ENCODE data around the gene BTBD2. TPM values are rescaled to one million over a fixed set of nuclear protein-coding genes. Genes with fewer than 3 reads are reported as not detected.

The BTBD2 gene
- total RNA-seq, 4 donors from 2014 or later, result 52.8 to 137 (median 77.1) TPM

DNA sequence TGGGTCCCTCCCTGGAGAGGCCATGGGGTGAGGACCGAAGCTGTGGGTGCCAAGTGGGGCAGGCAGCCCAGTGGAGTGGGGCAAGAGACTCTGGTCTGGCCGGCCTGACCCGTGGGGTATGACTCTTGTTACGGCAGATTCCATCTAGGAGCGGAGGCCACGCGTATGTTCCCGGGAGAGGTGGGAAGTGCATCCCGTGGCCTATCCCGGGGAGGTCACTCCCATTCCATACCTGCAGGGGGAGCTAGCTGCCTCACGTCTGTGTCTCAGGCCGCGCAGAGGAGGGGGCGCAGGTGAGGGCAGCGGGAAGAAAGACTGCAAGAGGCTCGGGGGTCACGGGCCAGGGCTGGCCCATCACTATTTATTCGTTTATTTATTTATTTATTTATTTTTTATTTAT lies 69.6 kb downstream of the BTBD2 start:
- H3K27me3 ChIP-seq, result no peaks in the 10 kb centered on the region
- H3K27ac ChIP-seq (replicated peaks in 1 of 4), result no peak overlapping the region
- intact Hi-C loops (cut with DNase I), result no loop called here
- H3K4me1 ChIP-seq, result peaks cover 23 to 50% (median 43%) of the 10 kb centered on the region in 4 donors
- TF ChIP-seq, protein P1, sequence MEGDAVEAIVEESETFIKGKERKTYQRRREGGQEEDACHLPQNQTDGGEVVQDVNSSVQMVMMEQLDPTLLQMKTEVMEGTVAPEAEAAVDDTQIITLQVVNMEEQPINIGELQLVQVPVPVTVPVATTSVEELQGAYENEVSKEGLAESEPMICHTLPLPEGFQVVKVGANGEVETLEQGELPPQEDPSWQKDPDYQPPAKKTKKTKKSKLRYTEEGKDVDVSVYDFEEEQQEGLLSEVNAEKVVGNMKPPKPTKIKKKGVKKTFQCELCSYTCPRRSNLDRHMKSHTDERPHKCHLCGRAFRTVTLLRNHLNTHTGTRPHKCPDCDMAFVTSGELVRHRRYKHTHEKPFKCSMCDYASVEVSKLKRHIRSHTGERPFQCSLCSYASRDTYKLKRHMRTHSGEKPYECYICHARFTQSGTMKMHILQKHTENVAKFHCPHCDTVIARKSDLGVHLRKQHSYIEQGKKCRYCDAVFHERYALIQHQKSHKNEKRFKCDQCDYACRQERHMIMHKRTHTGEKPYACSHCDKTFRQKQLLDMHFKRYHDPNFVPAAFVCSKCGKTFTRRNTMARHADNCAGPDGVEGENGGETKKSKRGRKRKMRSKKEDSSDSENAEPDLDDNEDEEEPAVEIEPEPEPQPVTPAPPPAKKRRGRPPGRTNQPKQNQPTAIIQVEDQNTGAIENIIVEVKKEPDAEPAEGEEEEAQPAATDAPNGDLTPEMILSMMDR (IDR thresholded peaks at IDR 0.05), result peak; percentile 46 to 67 (median 61)
- no peak for TF ChIP-seq POLR2A (IDR thresholded peaks at IDR 0.05; ENCODE audit: low read depth)
- 80% methylated on average over 18 of the region's 18 CpGs for WGBS
- no peaks in the 10 kb centered on the region for H3K9me3 ChIP-seq
- no peak overlapping the region for H3K4me3 ChIP-seq
- peaks cover 0 to 12% (median 5%) of the 10 kb centered on the region in 4 donors for H3K36me3 ChIP-seq
- no peak for DNase-seq (ENCODE audit: extremely low spot score)

DNA sequence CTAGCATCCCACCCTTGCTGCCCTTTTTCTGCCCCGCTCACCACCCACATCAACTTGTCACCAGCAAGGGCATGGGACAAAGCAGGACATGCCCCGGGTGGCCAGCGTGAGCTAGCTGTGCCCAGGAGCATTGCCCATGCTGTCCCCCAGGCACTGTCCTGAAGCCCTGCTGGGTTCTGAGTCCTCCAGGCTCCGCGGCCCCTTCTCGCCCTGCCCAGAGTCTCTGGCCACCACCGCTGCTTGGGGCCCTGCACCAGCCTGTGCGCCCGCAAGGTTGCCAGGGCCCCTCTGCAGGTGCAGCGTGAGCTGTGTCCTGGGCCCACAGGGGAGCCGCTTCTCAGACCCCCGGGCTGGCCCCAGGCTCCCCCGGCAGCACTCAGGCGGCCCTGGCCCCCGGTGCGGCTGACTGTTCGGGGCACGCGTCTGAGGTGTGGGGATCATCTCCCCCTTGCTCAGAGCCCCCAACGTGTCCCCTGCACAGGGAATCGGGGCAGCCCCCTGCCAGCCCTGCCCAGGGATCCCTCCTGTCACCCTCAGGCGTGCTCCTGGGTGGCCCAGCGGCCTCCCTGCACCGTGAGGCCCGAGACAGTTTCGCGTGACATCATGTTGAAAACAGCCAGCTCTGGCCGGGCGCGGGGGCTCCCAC lies 70.5 kb downstream of the BTBD2 start:
- H3K27me3 ChIP-seq, result peaks cover 0 to 6% (median 0%) of the 10 kb centered on the region in 4 donors
- no peak overlapping the region for H3K4me3 ChIP-seq
- peaks cover 0 to 5% (median 2%) of the 10 kb centered on the region in 4 donors for H3K36me3 ChIP-seq
- WGBS, result 89% methylated on average over 21 of the region's 30 CpGs
- H3K4me1 ChIP-seq, result peaks cover 26 to 55% (median 48%) of the 10 kb centered on the region in 4 donors
- TF ChIP-seq POLR2AphosphoS5 (IDR thresholded peaks at IDR 0.05), result no peak
- TF ChIP-seq, protein P1 (IDR thresholded peaks at IDR 0.05), result no peak
- no peak for TF ChIP-seq EP300 (IDR thresholded peaks at IDR 0.05)
- TF ChIP-seq POLR2A (IDR thresholded peaks at IDR 0.05; ENCODE audit: low read depth), result no peak
- H3K27ac ChIP-seq (replicated peaks in 1 of 4), result no peak overlapping the region
- H3K9me3 ChIP-seq, result no peaks in the 10 kb centered on the region
- intact Hi-C loops (cut with DNase I), result no loop called here
- no peak for DNase-seq (ENCODE audit: extremely low spot score)

DNA sequence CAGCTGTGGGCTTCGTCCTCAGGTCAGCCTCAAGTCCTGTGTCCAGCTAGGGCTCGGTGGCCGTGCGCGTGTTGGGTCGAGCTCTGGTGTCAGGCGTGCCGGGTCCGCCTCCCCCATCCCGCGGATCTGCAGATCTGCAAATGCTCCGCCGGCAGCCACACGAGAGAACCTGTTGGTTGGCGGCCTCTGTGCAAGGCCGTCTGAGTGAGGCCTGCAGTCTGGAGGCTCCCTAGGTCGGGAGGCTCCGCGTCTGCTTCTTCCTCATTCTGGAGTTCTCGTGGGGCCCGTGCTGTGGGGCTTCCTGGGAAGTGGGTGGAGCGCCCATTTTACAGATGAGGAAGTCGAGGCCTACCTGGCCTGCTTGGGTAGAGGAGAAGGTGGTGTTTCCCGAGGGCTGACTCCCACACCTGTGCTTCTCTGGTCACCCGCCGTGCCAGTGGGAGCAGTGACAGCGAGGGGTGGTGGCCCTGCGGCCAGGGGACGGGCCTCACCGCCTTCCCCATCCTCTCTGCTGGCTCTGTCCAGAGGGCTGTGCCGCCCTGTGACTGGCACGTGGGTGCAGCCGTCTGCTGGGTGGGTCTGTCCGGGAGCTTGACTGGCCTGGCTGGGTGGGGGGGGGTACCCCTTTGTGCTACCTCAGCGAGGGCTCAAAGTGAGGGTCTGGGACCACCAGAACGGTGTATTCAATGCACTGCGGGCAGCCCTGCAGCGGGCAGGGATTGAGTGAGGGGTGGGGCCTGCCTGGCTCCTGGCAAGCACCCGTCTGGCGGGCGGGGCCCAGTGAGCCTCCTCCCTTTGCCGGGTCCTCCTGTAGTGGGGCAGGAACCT lies 71.2 kb downstream of the BTBD2 start:
- WGBS, result 86% methylated on average over 23 of the region's 42 CpGs
- H3K9me3 ChIP-seq, result no peaks in the 10 kb centered on the region

DNA sequence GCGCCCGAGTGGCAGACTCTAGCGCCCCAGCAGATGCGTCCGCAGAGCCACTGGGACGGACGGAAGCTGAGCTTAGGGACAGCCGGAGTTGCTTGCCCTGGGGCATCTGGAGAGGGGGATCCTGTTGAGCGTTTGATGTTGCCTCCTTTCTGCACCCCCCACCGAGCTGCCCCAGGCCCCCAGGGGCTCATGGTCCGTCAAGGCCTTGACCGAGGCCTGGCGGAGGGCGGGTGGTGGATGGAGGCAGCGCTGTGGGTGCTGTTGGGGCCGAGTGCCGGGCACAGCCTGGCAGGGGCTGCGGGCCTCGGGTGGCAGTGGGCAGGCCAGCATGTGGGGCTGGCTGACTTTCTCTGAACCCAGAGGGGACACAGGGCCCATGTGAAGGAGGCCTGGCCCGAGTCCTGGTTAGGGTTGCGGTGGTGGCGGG lies 71.8 kb downstream of the BTBD2 start:
- no peak overlapping the region for H3K27ac ChIP-seq (replicated peaks in 1 of 4)
- no peak overlapping the region for H3K4me3 ChIP-seq
- TF ChIP-seq POLR2AphosphoS5 (IDR thresholded peaks at IDR 0.05) (no peak), EP300 (IDR thresholded peaks at IDR 0.05) (no peak), POLR2A (IDR thresholded peaks at IDR 0.05; ENCODE audit: low read depth) (no peak)
- TF ChIP-seq, protein P1 (IDR thresholded peaks at IDR 0.05), result no peak
- H3K27me3 ChIP-seq, result peaks cover 0 to 6% (median 0%) of the 10 kb centered on the region in 4 donors
- no peaks in the 10 kb centered on the region for H3K9me3 ChIP-seq
- intact Hi-C loops (cut with DNase I), result no loop called here
- H3K36me3 ChIP-seq, result no peaks in the 10 kb centered on the region
- peaks cover 33 to 65% (median 58%) of the 10 kb centered on the region in 4 donors for H3K4me1 ChIP-seq
- DNase-seq (ENCODE audit: extremely low spot score), result no peak
- 85% methylated on average over 17 of the region's 22 CpGs for WGBS

More for the DNA sequence above, 71.2 kb downstream of the BTBD2 start:
- Histone ChIP-seq H3K27me3 (peaks cover 0 to 6% (median 0%) of the 10 kb centered on the region in 4 donors), H3K4me3 (no peak overlapping the region), H3K4me1 (peaks cover 33 to 62% (median 55%) of the 10 kb centered on the region in 4 donors), H3K27ac (replicated peaks in 1 of 4) (no peak overlapping the region), H3K36me3 (no peaks in the 10 kb centered on the region)
- TF ChIP-seq POLR2AphosphoS5 (IDR thresholded peaks at IDR 0.05) (no peak), POLR2A (IDR thresholded peaks at IDR 0.05; ENCODE audit: low read depth) (no peak), EP300 (IDR thresholded peaks at IDR 0.05) (no peak)
- TF ChIP-seq, protein P1 (IDR thresholded peaks at IDR 0.05), result no peak
- intact Hi-C loops (cut with DNase I), result no loop called here
- no peak for DNase-seq (ENCODE audit: extremely low spot score)

Data from esophagus muscularis mucosa (tissue), 4 donors.